ENCODE results near the gene CHURC1.

DNA sequence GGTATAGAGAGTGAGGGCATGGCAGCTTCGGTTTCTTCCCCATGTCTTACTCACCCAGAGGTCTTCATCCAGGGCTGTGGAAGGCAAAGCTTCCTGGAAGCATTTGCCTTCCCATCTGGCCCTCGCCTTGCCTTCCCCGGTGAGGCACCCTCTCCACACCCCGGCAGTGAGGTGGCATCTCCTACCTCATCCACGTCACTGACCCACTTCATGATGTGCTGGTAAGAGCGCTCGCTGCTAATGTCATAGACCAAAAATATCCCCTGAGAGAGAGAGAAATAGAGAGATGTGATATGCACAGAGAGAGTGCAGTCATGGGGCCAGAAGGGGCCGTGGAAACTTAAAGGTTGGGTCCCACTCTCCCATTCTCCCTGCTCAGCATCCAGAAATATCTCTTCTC lies 36.6 kb downstream of the CHURC1 start:
- TF ChIP-seq POLR2A (IDR thresholded peaks at IDR 0.05): peak; percentile 44 to 78
- TF ChIP-seq, protein P1, sequence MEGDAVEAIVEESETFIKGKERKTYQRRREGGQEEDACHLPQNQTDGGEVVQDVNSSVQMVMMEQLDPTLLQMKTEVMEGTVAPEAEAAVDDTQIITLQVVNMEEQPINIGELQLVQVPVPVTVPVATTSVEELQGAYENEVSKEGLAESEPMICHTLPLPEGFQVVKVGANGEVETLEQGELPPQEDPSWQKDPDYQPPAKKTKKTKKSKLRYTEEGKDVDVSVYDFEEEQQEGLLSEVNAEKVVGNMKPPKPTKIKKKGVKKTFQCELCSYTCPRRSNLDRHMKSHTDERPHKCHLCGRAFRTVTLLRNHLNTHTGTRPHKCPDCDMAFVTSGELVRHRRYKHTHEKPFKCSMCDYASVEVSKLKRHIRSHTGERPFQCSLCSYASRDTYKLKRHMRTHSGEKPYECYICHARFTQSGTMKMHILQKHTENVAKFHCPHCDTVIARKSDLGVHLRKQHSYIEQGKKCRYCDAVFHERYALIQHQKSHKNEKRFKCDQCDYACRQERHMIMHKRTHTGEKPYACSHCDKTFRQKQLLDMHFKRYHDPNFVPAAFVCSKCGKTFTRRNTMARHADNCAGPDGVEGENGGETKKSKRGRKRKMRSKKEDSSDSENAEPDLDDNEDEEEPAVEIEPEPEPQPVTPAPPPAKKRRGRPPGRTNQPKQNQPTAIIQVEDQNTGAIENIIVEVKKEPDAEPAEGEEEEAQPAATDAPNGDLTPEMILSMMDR (IDR thresholded peaks at IDR 0.05): no peak
